ACHN (cell line): Measurements from ENCODE around the gene GOLGA6L26.
"Not testable (repeated sequence)": the region's sequence is repeated elsewhere in the genome, so short reads cannot be mapped to it uniquely, and the experiment has no call there.

ENCODE experiments used
- DNase-seq: peaks from one replicate; pipeline ENCODE4 v3.0.0-alpha.2; 2015
- in situ Hi-C: cut with HindIII; loops from 2 replicates; pipeline ENCODE4 v1.10.0; 2017; ENCODE audit warnings: low sequenced_read_pairs, low pct_ligation_motif_present, low pct_unique_long_range_greater_than_20kb

GOLGA6L26 gene

GRCh38 chr15:23334096-23334495 lies at the start of gene GOLGA6L26:
TSS of gene GOLGA6L26 (minus strand) at chr15:23334196. CDS start at chr15:23334135, 61 bp downstream.
- in situ Hi-C loops, DNase-seq: not testable (repeated sequence)

GRCh38 chr15:23381192-23381591 lies 47.2 kb upstream of the GOLGA6L26 start:
- in situ Hi-C loops, DNase-seq: not testable (repeated sequence)

GRCh38 chr15:23380700-23381099 lies 46.7 kb upstream of the GOLGA6L26 start:
- in situ Hi-C loops, DNase-seq: not testable (repeated sequence)

GRCh38 chr15:23378946-23379345 lies 45.0 kb upstream of the GOLGA6L26 start:
- in situ Hi-C loops = not testable (repeated sequence)

GRCh38 chr15:23374226-23374625 lies 40.2 kb upstream of the GOLGA6L26 start:
- in situ Hi-C loops, DNase-seq: not testable (repeated sequence)

More at GRCh38 chr15:23378946-23379345, 45.0 kb upstream of the GOLGA6L26 start:
- DNase-seq = not testable (repeated sequence)

GRCh38 chr15:23372891-23373600 lies 39.0 kb upstream of the GOLGA6L26 start:
- in situ Hi-C loops, DNase-seq: not testable (repeated sequence)

- no peak for DNase-seq
- in situ Hi-C loops = no loop called here
Observed at GRCh38 chr15:23372284-23372683, 38.3 kb upstream of the GOLGA6L26 start.

- DNase-seq, in situ Hi-C loops: not testable (repeated sequence)
Observed at GRCh38 chr15:23371868-23372267, 37.9 kb upstream of the GOLGA6L26 start.

GRCh38 chr15:23371134-23371533 lies 37.1 kb upstream of the GOLGA6L26 start:
- in situ Hi-C loops, DNase-seq: not testable (repeated sequence)

GRCh38 chr15:23370578-23370977 lies 36.6 kb upstream of the GOLGA6L26 start:
- in situ Hi-C loops = no loop called here
- DNase-seq = no peak

- in situ Hi-C loops, DNase-seq: not testable (repeated sequence)
Observed at GRCh38 chr15:23364261-23364660, 30.3 kb upstream of the GOLGA6L26 start.

GRCh38 chr15:23362622-23363021 lies 28.6 kb upstream of the GOLGA6L26 start:
- in situ Hi-C loops, DNase-seq: not testable (repeated sequence)

- DNase-seq, in situ Hi-C loops: not testable (repeated sequence)
Observed at GRCh38 chr15:23354448-23354847, 20.5 kb upstream of the GOLGA6L26 start, which contains the start of gene GOLGA8S. TSS of gene GOLGA8S (plus strand) at chr15:23354748. CDS start at chr15:23354810, 62 bp downstream.

- DNase-seq, in situ Hi-C loops: not testable (repeated sequence)
Observed at GRCh38 chr15:23311233-23311632, 22.8 kb downstream of the GOLGA6L26 start.

- DNase-seq, in situ Hi-C loops: not testable (repeated sequence)
Observed at GRCh38 chr15:23305921-23306320, 28.1 kb downstream of the GOLGA6L26 start.

GRCh38 chr15:23304805-23305204 lies 29.2 kb downstream of the GOLGA6L26 start:
- DNase-seq, in situ Hi-C loops: not testable (repeated sequence)

- DNase-seq = peak; percentile 9
- in situ Hi-C loops = not testable (repeated sequence)
Observed at GRCh38 chr15:23304267-23304666, 29.7 kb downstream of the GOLGA6L26 start.

GRCh38 chr15:23303654-23304053 lies 30.3 kb downstream of the GOLGA6L26 start:
- DNase-seq = peak; percentile 50
- in situ Hi-C loops = not testable (repeated sequence)

- in situ Hi-C loops, DNase-seq: not testable (repeated sequence)
Observed at GRCh38 chr15:23303246-23303645, 30.8 kb downstream of the GOLGA6L26 start.
